8988T (cell line): Measurements from ENCODE around the gene SH3BGRL.

ENCODE experiments used
- DNase-seq: peaks from one replicate; pipeline ENCODE4 v3.0.0; 2011

SH3BGRL gene

DNA sequence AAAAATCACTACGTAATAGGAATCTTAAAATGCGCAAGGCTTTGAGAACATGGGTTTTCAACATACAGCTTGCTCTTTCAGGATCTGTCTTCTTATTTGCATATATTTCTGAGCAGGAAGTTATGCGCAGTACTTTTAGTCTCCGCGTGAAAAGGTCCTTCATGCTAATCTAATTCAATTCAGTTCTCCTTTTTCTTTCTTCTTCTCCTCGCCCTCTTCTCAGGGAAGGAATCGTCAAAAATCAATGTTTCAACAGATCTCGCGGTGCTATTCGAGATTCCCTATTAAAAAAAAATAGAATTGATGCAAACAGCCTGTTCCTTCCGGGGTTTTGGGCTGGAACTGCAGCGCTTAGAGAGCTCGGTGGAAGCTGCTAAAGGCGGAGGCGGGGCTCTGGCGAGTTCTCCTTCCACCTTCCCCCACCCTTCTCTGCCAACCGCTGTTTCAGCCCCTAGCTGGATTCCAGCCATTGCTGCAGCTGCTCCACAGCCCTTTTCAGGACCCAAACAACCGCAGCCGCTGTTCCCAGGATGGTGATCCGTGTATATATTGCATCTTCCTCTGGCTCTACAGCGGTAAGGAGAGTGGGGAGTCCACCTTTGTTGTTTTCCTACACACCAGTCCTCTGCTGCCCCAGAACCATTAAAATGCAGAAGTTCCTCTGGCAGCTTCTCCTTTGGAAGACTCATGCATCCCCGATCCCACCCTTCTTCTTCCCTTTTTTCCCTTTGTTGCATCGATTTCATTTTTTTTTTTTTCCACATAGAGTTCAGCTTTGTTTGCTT, at the start of gene SH3BGRL, which contains the start of gene HMGN5:
Gene SH3BGRL, plus strand, starts transcription at position 432 of the 785 bp plus-strand sequence. Its CDS starts 99 bp downstream, at position 531.
Gene HMGN5, minus strand, starts transcription at position 243 of the 785 bp plus-strand sequence. CDS start 80,364 bp downstream, outside the sequence.
- no peak for DNase-seq

DNA sequence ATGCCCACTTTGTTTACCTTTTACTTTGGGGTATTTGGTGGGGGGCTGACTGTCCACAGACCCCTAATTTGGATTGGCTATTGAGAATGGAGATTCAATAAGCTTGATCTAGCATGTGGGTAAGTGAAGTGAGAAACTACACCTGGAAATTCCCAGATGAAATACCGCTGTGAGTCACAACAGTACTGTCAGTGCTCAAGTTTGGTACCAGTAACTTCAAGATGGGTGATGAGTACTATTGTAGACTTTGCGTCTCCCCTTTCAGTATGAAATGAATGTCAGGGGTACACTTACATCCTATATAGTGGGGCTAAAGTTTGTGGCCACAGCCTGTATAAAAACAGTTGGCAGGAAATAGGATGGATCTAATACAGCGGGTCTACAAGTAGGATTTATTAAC, 33.5 kb upstream of the SH3BGRL start:
- DNase-seq, result no peak

DNA sequence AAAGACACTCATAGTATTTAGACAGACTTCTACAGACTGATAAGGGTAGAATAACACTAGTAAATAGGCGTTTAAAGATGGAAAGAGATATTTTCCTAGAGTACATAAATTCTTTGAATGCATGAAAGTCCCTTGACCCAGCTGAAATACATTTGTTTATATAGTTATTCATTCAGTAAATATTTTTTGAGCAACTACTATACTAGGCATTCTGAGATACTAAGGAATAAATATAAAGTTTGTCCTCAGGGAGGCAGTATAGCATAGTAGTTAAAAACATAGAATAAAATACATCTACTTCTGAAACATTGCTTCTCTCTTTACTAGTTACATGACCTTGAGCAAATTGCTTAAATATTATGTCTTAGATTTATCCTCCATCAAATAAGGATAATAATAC, 27.6 kb upstream of the SH3BGRL start:
- DNase-seq, result no peak

DNA sequence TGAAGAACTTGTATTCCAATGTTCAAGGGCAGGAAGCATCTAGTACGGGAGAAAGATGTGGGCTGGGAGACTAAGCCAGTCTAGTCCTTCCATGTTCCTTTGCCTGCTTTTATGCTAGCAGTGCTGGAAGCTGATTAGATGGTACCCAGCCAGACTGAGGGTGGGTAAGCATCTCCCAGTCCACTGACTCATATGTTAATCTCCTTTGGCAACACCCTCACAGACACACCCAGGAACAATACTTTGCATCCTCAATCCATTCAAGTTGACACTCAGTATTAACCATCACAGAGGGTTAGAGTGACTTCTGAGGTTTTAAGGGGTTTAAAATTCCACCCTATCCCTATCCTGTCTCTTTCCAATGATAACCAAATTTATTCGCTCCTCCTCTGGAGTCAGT, 6.6 kb upstream of the SH3BGRL start:
- DNase-seq, result no peak

DNA sequence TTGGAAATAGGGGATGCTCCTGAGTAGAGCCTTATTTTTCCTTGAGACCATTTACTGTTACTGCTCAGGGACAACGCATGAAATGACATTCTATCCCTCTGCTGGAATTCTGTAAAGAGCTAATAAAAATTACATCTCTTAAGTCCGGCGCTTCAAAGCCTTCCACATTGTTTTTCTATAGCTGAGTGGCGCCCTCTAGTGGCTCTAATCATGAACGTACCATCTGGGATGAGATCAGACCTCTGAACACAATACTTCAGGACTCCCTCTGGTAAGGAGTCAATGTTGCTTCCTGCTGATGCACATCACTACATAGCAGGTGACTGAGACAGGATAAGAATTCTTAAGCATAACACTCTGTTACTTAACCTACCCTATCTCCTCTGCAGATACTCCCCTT, 6.2 kb upstream of the SH3BGRL start:
- DNase-seq, result no peak

DNA sequence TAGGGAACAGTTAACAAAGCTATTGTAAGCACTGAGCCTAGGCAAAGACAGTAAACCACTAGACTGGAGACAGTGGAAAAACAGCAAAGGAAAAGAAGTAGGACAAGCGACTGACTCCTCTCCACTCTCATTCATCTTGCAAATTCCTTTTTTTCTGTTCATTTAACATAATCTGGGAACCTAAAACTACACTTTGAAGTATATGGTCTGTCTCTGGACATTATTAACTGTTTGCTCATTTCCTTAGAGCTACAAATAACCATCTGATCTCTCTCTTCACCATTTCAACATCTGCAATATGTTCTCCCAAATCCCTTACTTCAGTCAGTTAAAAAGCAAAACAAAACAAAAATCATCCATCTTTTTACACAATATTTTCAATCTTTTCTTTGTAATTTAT, 831 bp upstream of the SH3BGRL start:
- no peak for DNase-seq

DNA sequence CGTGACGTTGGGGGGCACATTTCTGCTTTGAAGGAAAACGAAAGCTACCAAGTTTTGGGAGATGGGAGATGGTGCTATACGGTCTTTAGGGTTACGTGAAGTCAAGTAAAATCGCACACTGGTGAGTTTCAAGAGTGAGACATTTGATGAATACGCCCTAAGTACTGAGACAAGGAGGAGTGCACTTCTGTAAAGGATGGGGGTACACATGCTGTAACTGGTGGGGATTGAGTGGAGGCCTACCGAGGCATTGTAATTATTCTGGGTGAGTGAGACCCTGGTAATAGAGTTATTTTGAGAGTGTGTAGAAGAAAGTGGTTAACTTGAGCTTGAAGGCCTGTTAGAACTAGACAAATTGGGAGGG, 536 bp downstream of the SH3BGRL start:
- DNase-seq, result no peak

DNA sequence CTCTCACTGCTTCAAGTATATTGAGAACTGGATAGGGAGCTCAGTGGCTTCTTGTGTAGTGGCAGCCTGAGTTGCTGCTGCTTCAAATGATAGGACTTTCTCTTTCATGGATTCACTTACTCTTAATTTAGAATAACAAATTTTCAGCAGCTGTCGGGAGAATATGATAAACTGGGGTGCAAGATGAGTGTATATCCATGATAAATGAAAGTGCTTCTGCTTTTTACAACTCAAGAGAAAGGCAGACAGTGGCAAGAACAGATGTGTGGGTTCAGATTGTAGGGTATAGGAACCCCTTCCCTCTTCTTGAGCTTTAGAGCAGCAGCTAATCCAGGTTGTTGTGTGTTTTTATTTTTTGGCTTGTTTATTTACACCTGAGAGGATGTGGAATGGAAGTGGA, 1.0 kb downstream of the SH3BGRL start:
- DNase-seq, result no peak

DNA sequence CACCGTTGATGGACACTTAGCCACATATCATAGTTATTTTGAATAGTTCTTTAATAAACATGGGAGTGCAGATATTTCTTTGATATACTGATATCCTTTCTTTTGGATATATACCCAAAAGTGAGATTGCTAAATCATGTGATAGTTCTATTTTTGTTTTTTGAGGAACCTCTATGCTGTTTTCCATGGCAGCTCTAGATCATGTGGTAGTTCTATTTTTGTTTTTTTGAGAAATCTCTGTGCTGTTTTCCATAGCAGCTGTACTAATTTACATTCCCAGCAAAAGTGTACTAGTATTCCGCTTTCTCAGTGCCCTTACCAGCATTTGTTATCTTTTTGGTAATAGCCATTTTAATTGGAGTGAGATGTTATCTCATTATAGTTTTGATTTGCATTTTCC, 3.6 kb downstream of the SH3BGRL start:
- no peak for DNase-seq

DNA sequence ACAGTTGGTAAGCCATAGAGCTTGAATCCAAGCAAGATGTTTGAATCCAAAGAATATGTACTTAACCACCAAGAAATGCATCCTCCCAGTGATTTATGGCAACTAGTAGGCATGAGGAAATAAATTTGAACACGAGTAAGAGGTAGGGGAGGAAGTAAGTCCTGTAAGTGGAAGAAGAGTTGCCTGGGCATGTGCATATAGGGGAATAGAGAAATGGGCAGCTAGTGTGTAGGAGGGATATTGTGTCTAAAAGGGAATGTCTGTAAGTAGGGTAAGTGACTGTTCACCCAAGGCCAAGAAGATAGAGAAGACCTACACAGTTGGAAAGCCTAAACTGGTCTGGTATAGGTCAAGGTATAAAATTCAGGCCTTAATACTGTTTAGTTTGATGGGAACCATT, 4.6 kb downstream of the SH3BGRL start:
- no peak for DNase-seq

DNA sequence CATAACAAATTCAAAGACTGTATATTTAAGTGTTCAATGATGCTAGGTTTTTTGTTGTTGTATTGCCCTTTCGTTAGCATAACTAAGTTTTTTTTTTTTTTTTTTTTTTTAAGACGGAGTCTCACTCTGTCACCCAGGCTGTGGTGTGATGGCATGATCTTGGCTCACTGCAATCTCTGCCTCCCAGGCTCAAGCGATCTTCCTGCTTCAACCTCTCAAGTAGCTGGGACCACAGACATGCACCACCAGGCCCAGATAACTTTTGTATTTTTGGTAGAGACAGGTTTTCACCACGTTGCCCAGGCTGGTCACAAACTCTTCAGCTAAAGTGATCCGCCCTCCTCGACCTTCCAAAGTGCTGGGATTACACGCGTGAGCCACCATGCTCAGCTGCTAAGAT, 7.0 kb downstream of the SH3BGRL start:
- no peak for DNase-seq

DNA sequence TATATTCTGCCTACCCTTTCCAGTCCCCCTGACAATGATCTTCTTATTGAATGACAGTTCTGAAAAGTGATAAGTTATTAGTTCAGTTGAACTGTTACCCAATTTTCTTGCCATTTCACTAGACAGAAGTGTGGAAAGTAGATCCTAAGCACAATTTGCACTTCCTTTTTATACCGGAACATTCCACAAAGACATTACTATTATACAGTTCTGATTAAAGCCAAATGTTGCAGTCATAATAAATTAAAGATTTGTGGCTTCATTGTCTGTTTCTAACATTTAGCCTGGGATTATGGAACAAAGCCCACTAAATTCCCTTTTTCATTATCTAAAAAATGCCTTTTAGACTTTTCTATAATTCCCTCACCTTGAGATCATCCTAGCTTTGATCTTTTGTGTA, 13.8 kb downstream of the SH3BGRL start:
- no peak for DNase-seq

DNA sequence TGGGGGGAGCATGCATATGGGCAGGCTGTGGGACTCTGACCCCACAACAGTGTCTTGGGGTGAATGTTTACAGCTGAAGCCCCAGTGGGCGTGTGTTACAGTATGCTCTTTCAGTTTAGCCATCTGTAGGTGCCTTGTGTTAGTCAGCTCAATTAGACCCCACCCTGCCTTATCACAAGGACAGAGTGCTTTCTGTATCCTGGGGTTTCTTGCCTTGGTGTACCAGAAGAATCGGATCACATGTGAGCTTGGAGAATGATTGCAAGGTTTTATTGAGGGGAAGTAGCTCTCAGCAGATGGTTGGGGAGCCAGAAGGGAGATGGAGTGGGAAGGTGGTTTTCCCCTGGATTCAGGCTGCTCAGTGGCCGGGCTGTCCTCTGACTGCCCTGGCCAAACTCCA, 27.3 kb downstream of the SH3BGRL start:
- no peak for DNase-seq

DNA sequence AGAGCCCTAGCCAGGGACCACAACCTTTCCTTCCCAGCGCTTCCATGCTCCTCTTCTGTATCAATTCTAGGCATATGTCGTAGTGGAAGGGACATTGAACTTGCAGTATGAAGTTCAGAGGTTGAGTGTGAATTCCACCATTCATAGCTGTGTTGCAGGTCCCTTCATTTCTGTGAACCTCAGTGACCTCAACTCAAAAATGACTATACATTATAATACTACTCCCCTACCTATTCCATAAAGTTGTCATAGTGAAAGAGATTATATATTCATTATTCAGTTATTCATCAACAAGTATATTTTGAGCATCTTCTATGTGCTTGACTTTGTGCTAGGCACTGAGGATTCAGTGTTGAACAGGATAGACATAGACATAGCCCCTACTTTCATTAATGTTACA, 28.0 kb downstream of the SH3BGRL start:
- no peak for DNase-seq

DNA sequence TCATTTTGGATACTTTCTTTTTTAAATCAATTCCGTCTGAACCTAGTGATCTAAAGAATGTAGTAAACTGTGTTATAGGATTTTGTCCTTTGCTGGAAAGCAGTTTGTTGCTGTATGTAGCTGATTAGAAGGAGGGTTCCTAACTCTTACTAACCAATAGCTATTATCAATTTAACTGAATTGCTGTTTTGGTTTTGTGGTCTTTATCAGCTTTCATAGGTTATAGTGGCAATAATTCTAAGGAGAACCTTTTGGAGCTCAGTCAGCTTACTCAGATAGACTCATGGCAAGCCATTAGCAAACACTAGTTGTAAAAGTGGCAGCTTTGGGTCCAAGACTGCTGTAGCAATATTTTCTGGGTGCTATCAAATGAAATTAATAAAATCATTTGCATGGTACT, 29.6 kb downstream of the SH3BGRL start:
- DNase-seq, result no peak

DNA sequence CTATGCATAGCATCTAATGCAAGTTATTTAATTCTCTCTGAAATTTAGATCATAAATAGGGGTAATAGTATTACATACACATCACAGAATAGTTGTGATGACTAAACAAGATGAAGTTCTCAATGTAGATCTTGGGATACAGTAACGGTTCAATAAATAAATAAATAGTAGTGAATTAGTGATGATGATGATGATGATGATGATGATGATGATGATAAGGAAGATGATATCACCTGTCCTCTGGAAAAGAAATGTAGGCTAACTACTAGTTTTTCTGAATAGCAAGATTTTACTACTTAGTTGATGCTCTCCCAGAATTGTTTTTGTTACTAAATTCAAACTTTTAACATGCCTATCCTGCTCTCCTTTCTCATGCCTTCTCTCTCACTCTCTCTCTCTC, 30.3 kb downstream of the SH3BGRL start:
- DNase-seq, result no peak

DNA sequence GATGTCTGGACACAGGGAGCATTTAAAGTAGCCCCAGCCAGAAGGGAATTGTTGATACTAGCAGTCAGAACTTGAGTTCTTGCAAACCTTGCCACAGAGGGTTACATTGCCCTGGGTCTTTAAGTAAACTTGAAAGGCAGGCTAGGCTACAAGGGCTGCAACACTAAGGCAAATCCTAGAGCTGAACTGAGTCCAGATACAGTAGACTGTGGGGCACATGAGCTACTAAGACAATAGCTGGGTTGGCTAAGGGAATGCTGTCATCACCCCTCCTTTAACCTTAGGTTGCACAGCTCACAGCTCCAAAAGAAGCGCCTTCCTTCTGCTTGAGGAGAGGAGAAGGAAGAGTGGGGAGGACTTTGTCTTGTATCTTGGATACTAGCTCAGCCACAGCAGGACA, 35.6 kb downstream of the SH3BGRL start:
- no peak for DNase-seq

DNA sequence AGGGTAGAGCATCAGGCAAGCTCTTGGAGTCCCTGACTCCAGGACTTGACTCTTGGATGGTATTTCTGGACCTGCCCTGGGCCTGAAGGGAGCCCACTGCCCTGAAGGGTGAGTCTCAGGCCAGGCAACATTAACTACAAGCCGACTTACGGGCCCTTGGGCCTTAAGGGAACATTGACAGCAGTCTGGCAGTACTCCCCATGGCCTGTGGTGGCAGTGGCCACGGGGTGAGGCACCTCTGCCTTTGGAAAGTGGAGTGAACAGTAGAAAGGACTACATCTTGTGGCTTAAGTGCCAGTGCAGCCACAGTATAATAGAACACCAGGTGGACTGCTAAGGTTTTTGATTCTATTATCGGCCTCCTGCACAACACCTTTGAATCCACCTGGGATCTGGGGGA, 36.3 kb downstream of the SH3BGRL start:
- no peak for DNase-seq

DNA sequence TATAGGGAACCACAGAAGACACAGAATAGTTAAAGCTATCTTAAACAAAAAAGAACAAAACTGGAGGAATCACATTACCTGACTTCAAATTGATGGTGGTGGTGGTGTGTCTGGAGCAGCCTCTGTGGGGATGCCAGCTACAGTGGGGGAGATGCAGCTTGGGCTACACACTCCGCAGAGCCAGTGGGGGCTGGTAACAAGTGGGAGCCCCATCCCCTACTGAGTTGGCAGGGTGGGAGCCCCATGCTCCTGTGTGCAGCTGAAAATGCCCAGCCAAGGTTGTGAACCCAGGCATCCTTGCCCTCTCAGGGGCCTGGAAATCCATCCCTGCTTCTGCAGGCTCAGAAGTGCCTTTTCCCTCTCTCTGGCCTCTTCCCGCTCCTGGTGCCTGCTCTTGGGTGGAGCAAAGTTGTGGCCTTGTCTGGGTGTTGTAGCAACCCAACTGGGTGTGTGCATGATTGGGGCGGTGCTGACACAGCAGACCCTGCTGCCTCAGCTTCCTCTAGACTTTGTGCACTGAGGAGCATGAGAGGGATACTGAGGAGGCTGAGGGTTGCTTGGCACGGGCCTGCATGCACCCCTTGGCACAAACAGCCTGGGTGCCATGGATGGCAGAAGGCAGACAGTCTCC, 38.9 kb downstream of the SH3BGRL start:
- DNase-seq, result no peak

DNA sequence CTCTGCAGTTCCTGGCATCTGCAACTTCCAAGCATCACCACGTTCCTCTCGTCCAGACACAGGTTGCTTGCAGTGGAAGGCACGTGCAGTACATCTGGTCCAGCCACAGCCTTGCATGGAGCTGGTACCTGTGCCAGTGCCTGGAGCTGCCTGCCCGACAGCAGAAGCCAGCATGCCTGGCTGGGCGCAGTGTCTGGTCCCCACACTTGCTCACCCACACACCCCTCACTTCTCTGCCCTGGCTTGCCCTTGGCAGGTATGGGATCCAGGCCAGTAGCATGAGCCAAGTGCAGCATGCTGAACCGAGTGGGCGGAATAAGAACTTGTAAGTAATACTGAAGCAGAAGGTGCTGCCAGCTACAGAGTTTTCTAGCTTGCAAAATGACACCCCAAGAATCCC, 39.9 kb downstream of the SH3BGRL start:
- no peak for DNase-seq

DNA sequence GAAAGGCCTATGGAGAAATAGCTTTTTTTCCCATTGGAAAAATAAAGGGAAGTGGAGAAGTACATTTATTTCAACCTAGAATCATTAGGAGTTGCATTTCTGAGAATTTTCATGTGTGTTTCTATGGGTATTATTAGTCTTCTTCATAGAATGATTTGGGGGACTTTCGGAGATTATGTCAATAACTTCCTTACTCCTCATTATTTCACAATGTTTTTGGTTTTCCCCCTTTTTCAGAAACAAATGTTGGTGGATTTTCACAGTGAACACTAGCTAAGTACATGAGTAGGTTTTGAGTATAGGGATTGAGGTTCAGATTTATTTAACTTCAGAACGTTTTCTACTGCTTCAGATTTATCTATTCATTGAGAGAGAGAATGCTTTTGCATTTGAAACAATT, 54.0 kb downstream of the SH3BGRL start:
- no peak for DNase-seq

DNA sequence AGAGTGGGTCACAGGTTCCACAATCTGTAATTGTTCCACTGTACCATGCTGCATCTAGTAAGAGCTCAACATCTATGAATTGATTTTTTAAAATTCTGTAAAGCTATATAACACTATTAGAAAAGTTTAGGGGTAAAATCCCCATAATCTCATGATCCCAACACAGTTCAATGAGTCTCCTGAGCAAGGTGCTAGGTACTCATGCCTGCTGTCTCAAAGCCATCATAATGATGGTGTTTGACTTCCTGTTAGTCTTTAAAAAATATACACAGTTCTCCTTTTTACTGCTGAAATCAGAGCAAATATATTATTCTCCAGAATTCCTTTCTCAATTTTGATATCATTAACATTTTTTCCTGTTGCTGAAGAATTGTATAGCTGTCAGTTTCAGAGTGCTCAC, 55.9 kb downstream of the SH3BGRL start:
- no peak for DNase-seq

DNA sequence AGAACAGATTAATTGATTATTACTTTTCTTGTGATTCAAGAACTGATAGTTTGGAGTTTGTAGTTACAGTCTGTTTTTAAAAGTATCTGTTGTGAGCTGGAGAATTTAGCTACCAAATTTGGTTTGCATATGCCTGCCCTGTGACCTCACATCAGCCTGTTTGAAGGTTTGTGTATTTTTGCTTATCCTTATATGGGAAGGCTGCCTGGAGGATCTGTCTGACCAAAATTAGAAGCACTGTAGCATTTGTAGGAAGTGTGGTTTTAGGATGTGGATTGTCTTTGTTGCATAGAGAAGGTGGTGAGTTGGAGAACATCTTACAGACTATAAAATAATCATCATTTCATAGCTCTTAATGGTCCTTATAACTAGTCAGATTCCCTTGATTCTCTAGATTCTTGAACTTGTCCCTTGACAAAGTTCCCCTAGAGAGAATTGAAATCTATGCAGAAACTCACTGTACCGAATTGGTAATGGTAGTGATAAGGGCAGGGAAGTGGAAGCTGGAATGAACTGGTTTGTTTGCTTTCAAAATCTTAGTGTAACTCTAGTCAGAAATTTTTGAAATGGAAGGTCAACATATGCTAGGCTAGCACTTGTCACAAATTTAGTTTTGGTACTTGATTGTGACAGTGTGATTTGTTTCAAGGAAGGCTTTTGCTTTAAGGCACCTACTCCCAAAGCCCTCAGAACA, 57.3 kb downstream of the SH3BGRL start:
- no peak for DNase-seq

DNA sequence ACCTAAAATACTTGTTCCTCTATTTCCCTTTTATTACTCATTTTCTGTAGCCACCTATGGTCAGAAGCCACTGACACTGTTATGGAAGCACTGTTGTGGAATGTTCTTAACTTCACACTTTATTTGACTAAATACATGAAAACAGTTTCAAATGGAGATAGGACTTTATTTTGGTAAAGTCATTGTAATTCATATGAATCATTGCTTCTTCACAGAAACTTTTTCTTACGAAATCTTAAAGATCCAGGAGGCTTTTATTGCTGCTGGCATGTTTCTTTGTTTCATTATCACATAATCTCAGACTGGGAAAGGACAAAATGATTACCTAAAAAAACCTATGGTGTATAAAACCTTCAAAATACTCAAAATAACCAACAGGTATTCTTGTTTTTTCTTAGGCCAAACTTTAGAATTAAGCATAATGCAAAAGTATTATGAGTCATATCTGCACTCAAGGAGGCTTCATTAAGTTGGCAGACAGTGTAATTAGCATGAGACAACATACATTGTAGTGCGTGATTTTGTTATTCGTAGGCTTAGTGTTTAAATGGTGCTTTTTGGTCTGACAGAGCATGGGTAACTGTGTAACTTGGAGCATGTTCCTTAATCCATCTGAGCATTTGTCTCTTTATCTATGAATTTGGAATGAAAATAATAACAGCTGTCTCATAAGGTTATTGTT, 58.0 kb downstream of the SH3BGRL start:
- DNase-seq, result no peak
